HEK293T (cell line): ENCODE data around the gene STEAP2.

ENCODE experiments used
- CTCF ChIA-PET: fragments of 350-600 bp; formaldehyde crosslinking; extraction: SDS; loops from one replicate; lab custom pipeline; 2021; ENCODE audit warnings: antibody characterized with exemption, inconsistent platforms; lab: Yijun Ruan, JAX
- POLR2A ChIA-PET: fragments of 350-600 bp; formaldehyde crosslinking; extraction: SDS; loops from one replicate; lab custom pipeline; 2020; ENCODE audit warnings: antibody characterized with exemption, inconsistent platforms; lab: Yijun Ruan, JAX
- DNase-seq: peaks from one replicate; pipeline ENCODE4 v3.0.0; 2012; ENCODE audit warnings: mixed read lengths; ENCODE audit errors: extremely low spot score
- ARNT ChIP-seq: fragments of 450-650 bp; IDR thresholded peaks from 2 replicates; pipeline ENCODE4 v1.6.1; 2017; ENCODE audit warnings: mild to moderate bottlenecking
- BHLHE40 ChIP-seq: fragments of 450-650 bp; IDR thresholded peaks from 2 replicates; pipeline ENCODE4 v1.6.1; 2016; ENCODE audit warnings: mild to moderate bottlenecking, moderate library complexity, borderline replicate concordance
- CTBP1 ChIP-seq: fragments of 450-650 bp; IDR thresholded peaks from 2 replicates; pipeline ENCODE4 v1.6.1; 2016; ENCODE audit warnings: borderline replicate concordance
- ELF4 ChIP-seq: fragments of 450-650 bp; IDR thresholded peaks from 2 replicates; pipeline ENCODE4 v1.6.1; 2017; ENCODE audit warnings: antibody characterized with exemption
- FOXA1 ChIP-seq: fragments of 450-650 bp; IDR thresholded peaks from 2 replicates; pipeline ENCODE4 v1.6.1; 2016; ENCODE audit warnings: mild to moderate bottlenecking
- FOXK2 ChIP-seq: fragments of 450-650 bp; IDR thresholded peaks from 2 replicates; pipeline ENCODE4 v1.6.1; 2016; ENCODE audit warnings: mild to moderate bottlenecking
- FOXM1 ChIP-seq: fragments of 450-650 bp; IDR thresholded peaks from 2 replicates; pipeline ENCODE4 v1.6.1; 2017; ENCODE audit warnings: mild to moderate bottlenecking, borderline replicate concordance
- HDGF ChIP-seq: fragments of 450-650 bp; IDR thresholded peaks from 2 replicates; pipeline ENCODE4 v1.6.1; 2017; ENCODE audit warnings: antibody characterized with exemption, borderline replicate concordance
- L3MBTL2 ChIP-seq: fragments of 450-650 bp; conservative IDR thresholded peaks from 2 replicates; pipeline ENCODE4 v1.6.1; 2016; ENCODE audit warnings: mild to moderate bottlenecking
- LEF1 ChIP-seq: fragments of 450-650 bp; IDR thresholded peaks from 2 replicates; pipeline ENCODE4 v1.6.1; 2017; ENCODE audit warnings: mild to moderate bottlenecking, borderline replicate concordance
- NFRKB ChIP-seq: fragments of 450-650 bp; IDR thresholded peaks from 2 replicates; pipeline ENCODE4 v1.6.1; 2016; ENCODE audit warnings: mild to moderate bottlenecking, moderate library complexity
- PKNOX1 ChIP-seq: fragments of 450-650 bp; IDR thresholded peaks from 2 replicates; pipeline ENCODE4 v1.6.1; 2016
- SP1 ChIP-seq: fragments of 450-650 bp; IDR thresholded peaks from 2 replicates; pipeline ENCODE4 v1.6.1; 2017
- SUZ12 ChIP-seq: fragments of 450-650 bp; IDR thresholded peaks from 2 replicates; pipeline ENCODE4 v1.6.1; 2016; ENCODE audit warnings: mild to moderate bottlenecking
- TARDBP ChIP-seq: fragments of 450-650 bp; IDR thresholded peaks from 2 replicates; pipeline ENCODE4 v1.6.1; 2016
- ZNF384 ChIP-seq: fragments of 450-650 bp; IDR thresholded peaks from 2 replicates; pipeline ENCODE4 v1.6.1; 2016

Gene STEAP2

GRCh38 chr7:90207956-90208355, 3.6 kb upstream of the STEAP2 start:
- TF ChIP-seq SP1 (no peak), TARDBP (no peak), L3MBTL2 (no peak), NFRKB (no peak), ZNF384 (no peak), BHLHE40 (no peak), SUZ12 (no peak), FOXA1 (no peak), FOXK2 (no peak)
- POLR2A ChIA-PET, result no interaction called here
- DNase-seq, result no peak
- CTCF ChIA-PET, result no interaction called here

- TF ChIP-seq FOXK2 (no peak), ZNF384 (no peak), SUZ12 (no peak), BHLHE40 (no peak), FOXA1 (no peak), FOXM1 (no peak), NFRKB (no peak), L3MBTL2 (no peak), ELF4 (no peak), SP1 (no peak), LEF1 (no peak), HDGF (no peak)
- no peak for DNase-seq
- POLR2A ChIA-PET, result no interaction called here
- CTCF ChIA-PET, result interaction anchor here (0.7 kb wide), 1 partner anchor 15 kb away, joined by 4 read pairs; no protein-coding TSS in a partner anchor
Observed at GRCh38 chr7:90209776-90210175, 1.8 kb upstream of the STEAP2 start.

GRCh38 chr7:90210475-90210874, 1.1 kb upstream of the STEAP2 start:
- TF ChIP-seq SUZ12 (no peak), ZNF384 (no peak), L3MBTL2 (no peak), PKNOX1 (no peak), CTBP1 (no peak), FOXM1 (no peak), LEF1 (no peak), ARNT (no peak)
- ChIA-PET CTCF (interaction anchor here (0.7 kb wide), 1 partner anchor 16 kb away, joined by 4 read pairs; no protein-coding TSS in a partner anchor), POLR2A (interaction anchor here (1.4 to 2.9 kb wide), 2 partner anchors 33 to 118 kb away, joined by 3 to 18 read pairs; no protein-coding TSS in a partner anchor)
- no peak for DNase-seq

- ChIA-PET CTCF (interaction anchor here (0.9 kb wide), 1 partner anchor 12 kb away, joined by 6 read pairs; no protein-coding TSS in a partner anchor), POLR2A (interaction anchor here (0.8 to 2.9 kb wide), 10 partner anchors 10 to 179 kb away, joined by 3 to 18 read pairs (median 3); no protein-coding TSS in a partner anchor)
- no peak for TF ChIP-seq ARNT
- TF ChIP-seq FOXK2, result no peak
- TF ChIP-seq ELF4, result no peak
- no peak for TF ChIP-seq LEF1
- TF ChIP-seq TARDBP, result no peak
- TF ChIP-seq SP1, result no peak
- TF ChIP-seq PKNOX1, result no peak
- no peak for TF ChIP-seq BHLHE40
- TF ChIP-seq HDGF, result no peak
- DNase-seq, result no peak
Observed at GRCh38 chr7:90210981-90211380, 559 bp upstream of the STEAP2 start.

- ChIA-PET CTCF (interaction anchor here (1.1 to 1.8 kb wide), 2 partner anchors 32 to 58 kb away, joined by 3 to 5 read pairs; partner anchors contain the start of gene STEAP1), POLR2A (interaction anchor here (0.7 to 2.9 kb wide), 5 partner anchors 8 to 154 kb away, joined by 3 to 18 read pairs (median 3); no protein-coding TSS in a partner anchor)
- no peak for DNase-seq
- TF ChIP-seq FOXM1 (no peak), TARDBP (no peak), FOXK2 (no peak), L3MBTL2 (no peak), SP1 (no peak), SUZ12 (no peak), NFRKB (no peak), FOXA1 (no peak), BHLHE40 (no peak), PKNOX1 (no peak), HDGF (no peak), ELF4 (no peak)
Observed at GRCh38 chr7:90212149-90212495, 582 bp downstream of the STEAP2 start.

GRCh38 chr7:90213521-90213920, 2.0 kb downstream of the STEAP2 start:
- ChIA-PET CTCF (no interaction called here), POLR2A (interaction anchor here (2.9 kb wide), 1 partner anchor 30 kb away, joined by 18 read pairs; no protein-coding TSS in a partner anchor)
- TF ChIP-seq SUZ12, result no peak
- TF ChIP-seq BHLHE40, result no peak
- TF ChIP-seq ARNT, result no peak
- TF ChIP-seq NFRKB, result no peak
- TF ChIP-seq ZNF384, result no peak
- TF ChIP-seq ELF4, result no peak
- TF ChIP-seq SP1, result no peak
- no peak for TF ChIP-seq L3MBTL2
- TF ChIP-seq LEF1, result no peak
- no peak for TF ChIP-seq TARDBP
- TF ChIP-seq HDGF, result no peak
- TF ChIP-seq FOXM1, result no peak
- no peak for TF ChIP-seq FOXA1
- no peak for TF ChIP-seq FOXK2
- no peak for TF ChIP-seq PKNOX1
- TF ChIP-seq CTBP1, result no peak
- DNase-seq, result no peak
